Testis (tissue), 3 donors: Measurements from ENCODE around the gene TRIP12. TPM values are rescaled to one million over a fixed set of nuclear protein-coding genes. Genes with fewer than 3 reads are reported as not detected.

Experiments used
- DNase-seq: peaks from one replicate; pipeline ENCODE4 v3.0.0-alpha.2; 2019
- H3K27ac ChIP-seq, 2 donors: fragments of 200-600 bp; sonication (generic); one replicate each; pipeline ENCODE4 v1.5.1; 2019
- H3K27me3 ChIP-seq: fragments of 200-600 bp; sonication (generic); one replicate; pipeline ENCODE4 v1.5.1; 2019
- H3K36me3 ChIP-seq: fragments of 200-600 bp; sonication (generic); one replicate; pipeline ENCODE4 v1.5.1; 2017; ENCODE audit warnings: low read depth; ENCODE audit errors: missing control alignments
- H3K4me1 ChIP-seq: fragments of 200-600 bp; sonication (generic); one replicate; pipeline ENCODE4 v1.5.1; 2019
- H3K4me3 ChIP-seq, 2 donors: fragments of 200-600 bp; sonication (generic); one replicate each; pipeline ENCODE4 v1.5.1; 2017 to 2019
- H3K9me3 ChIP-seq: fragments of 200-600 bp; sonication (generic); one replicate; pipeline ENCODE4 v1.5.1; 2017
- POLR2A ChIP-seq: fragments of 450-650 bp; IDR thresholded peaks from one replicate; pipeline ENCODE4 v1.6.1; 2017; ENCODE audit warnings: antibody characterized with exemption, mild to moderate bottlenecking, moderate library complexity
- WGBS, 2 donors: methylation state at CpG; one replicate each; pipeline ENCODE4 v1.1.5; 2018; 5-methylcytosine and 5-hydroxymethylcytosine counted together
- intact Hi-C: fragments of 100-400 bp; cut with DNase I; formaldehyde crosslinking; loops from one replicate; pipeline ENCODE4 v1.15.1; 2023; ENCODE audit warnings: low total_unique reads
- polyA plus RNA-seq: library from polyadenylated mRNA; stranded (reverse); fragments of 350-450 nt; fragmentation: Illumina TruSeq; extraction: RNeasy Lipid Tissue Mini Kit (QIAGEN cat#74804); gene quantifications from one replicate; pipeline ENCODE4 v1.2.3, GENCODE V29; 2014; ENCODE audit warnings: low read depth, low replicate concordance; ENCODE audit not compliant: insufficient read depth
- small RNA-seq, 2 donors: library from RNA; depleted of rRNA; stranded (forward); fragments of <200 nt; gene quantifications; one replicate each; pipeline ENCODE3, GENCODE V24; 2016
- total RNA-seq, 2 donors: library from RNA; depleted of rRNA; stranded (reverse); fragments of >200 nt; gene quantifications; one replicate each; pipeline ENCODE4 v1.2.3, GENCODE V29; 2016
- TF ChIP-seq, protein P1 (sequence below), 3 experiments: fragments of 450-650 bp in 2 of 3; fragments of 200-600 bp in 1 of 3; sonication (generic) in 1 of 3; IDR thresholded peaks; one replicate each; pipeline ENCODE4 v1.5.1; 2016 to 2019; ENCODE audit warnings: antibody characterized with exemption in 3 of 3, mild to moderate bottlenecking in 2 of 3, moderate library complexity in 1 of 3

TRIP12 gene
- total and polyA plus RNA-seq, 3 donors from 2014 or later = 342 to 443 (median 373) TPM

DNA sequence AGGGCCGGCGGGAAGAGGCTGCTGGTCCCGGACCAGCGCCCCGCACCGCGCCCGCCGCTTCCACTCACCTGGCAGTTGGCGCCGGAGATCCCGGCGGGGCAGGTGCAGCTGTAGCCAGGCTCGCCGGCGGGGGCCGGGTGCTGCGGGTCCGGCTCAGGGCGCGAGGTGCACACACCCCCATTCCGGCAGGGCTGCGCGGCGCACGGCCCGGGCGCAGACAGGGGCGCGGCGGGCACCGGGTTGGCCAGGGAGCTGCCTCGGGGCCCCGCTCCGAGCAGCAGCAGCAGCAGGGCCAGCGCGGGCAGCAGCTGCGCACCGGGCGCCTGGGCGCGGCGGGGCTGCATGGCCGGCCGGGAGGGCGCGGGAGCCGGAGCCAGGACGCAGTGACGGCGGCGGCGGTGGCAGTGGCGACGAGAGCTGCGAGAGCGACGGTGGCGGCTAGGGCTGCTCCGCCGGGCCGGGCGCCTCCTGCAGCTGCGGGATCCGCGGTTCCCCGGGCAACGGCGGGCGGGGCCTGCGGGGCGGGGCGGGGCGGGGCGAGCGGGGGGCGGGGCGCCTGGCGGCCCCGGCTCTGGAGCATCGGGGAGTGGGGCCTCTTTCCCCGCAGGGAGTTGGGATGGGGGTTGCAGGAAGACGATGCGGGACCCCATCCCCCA is 207.6 kb downstream of the TRIP12 start, which contains the start of gene DNER:
Gene DNER (minus strand): TSS at position 476 of the 656 bp plus-strand sequence. CDS start 132 bp downstream, at position 344.
- peak; percentile 42 for DNase-seq
- TF ChIP-seq POLR2A = no peak
- TF ChIP-seq, protein P1, sequence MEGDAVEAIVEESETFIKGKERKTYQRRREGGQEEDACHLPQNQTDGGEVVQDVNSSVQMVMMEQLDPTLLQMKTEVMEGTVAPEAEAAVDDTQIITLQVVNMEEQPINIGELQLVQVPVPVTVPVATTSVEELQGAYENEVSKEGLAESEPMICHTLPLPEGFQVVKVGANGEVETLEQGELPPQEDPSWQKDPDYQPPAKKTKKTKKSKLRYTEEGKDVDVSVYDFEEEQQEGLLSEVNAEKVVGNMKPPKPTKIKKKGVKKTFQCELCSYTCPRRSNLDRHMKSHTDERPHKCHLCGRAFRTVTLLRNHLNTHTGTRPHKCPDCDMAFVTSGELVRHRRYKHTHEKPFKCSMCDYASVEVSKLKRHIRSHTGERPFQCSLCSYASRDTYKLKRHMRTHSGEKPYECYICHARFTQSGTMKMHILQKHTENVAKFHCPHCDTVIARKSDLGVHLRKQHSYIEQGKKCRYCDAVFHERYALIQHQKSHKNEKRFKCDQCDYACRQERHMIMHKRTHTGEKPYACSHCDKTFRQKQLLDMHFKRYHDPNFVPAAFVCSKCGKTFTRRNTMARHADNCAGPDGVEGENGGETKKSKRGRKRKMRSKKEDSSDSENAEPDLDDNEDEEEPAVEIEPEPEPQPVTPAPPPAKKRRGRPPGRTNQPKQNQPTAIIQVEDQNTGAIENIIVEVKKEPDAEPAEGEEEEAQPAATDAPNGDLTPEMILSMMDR (IDR thresholded peaks at IDR 0.05) = no peak
- Histone ChIP-seq H3K9me3 (no peaks in the 10 kb centered on the region), H3K27me3 (no peaks in the 10 kb centered on the region), H3K4me1 (peaks cover 17% of the 10 kb centered on the region), H3K36me3 (no peaks in the 10 kb centered on the region), H3K27ac (no peak within 1 kb of the TSS), H3K4me3 (peak within 1 kb of the TSS; percentile 41 to 57)
- intact Hi-C loops = no loop called here
- 0 to 1% methylated on average over 33 to 42 of the region's 84 CpGs for WGBS, 2 donors

Small RNAs within 50 kb of the gene (small RNA-seq; reads per million reads assigned to genes)
- 0 reads per million in 2 donors for gene RNU6-613P
- gene RNU6-964P = 0 reads per million in 2 donors

Other genes starting within 250 kb of the TRIP12 start
- gene DNER, start 207.5 kb downstream of the TRIP12 start, total RNA-seq = 1 to 10 TPM; 2.0 to 4.8 TPM
- 2.9 TPM for gene DNER, start 207.5 kb downstream of the TRIP12 start, polyA plus RNA-seq
- 1 to 10 TPM; 6.8 to 7.1 TPM for gene FBXO36, start 494 bp upstream of the TRIP12 start, total RNA-seq
- 16.8 TPM for gene FBXO36, start 494 bp upstream of the TRIP12 start, polyA plus RNA-seq
- 1 to 10 TPM; 1.4 to 2.8 TPM for gene SLC16A14, start 146.9 kb upstream of the TRIP12 start, total RNA-seq
- 2.0 TPM for gene SLC16A14, start 146.9 kb upstream of the TRIP12 start, polyA plus RNA-seq